Spleen (tissue), 7 donors: ENCODE results near the gene FOS.

Source experiments
- POLR2AphosphoS5 ChIP-seq, 3 donors: sonication (generic); formaldehyde crosslinking; IDR thresholded peaks; one replicate each; pipeline ENCODE4 v1.5.1; 2017; ENCODE audit warnings: antibody characterized with exemption in 3 of 3
- TF ChIP-seq, protein P1 (sequence below), 11 experiments: fragments of 200-600 bp in 7 of 11; fragments of 450-650 bp in 4 of 11; sonication (generic) in 4 of 11; IDR thresholded peaks in 8 of 11; conservative IDR thresholded peaks in 3 of 11; 1 replicate in 7 of 11; 2 replicates in 4 of 11; pipeline versions ENCODE4 v1.4.0 to v1.8.0; 2016 to 2021; ENCODE audit warnings: antibody characterized with exemption in 11 of 11, inconsistent platforms in 4 of 11, mild to moderate bottlenecking in 1 of 11
- donor health status: DM: no; HTN: no; CAD: no; lungs with moderate emphysema.
- donor health status: DM: no; HTN: no; CAD: no.
- donor health status: DM: no; HTN: no; CAD: no.

GRCh38 chr14:75250800-75251199 lies 27.8 kb upstream of the FOS start:
- TF ChIP-seq POLR2AphosphoS5 (IDR thresholded peaks at IDR 0.05) = no peak
- TF ChIP-seq, protein P1, sequence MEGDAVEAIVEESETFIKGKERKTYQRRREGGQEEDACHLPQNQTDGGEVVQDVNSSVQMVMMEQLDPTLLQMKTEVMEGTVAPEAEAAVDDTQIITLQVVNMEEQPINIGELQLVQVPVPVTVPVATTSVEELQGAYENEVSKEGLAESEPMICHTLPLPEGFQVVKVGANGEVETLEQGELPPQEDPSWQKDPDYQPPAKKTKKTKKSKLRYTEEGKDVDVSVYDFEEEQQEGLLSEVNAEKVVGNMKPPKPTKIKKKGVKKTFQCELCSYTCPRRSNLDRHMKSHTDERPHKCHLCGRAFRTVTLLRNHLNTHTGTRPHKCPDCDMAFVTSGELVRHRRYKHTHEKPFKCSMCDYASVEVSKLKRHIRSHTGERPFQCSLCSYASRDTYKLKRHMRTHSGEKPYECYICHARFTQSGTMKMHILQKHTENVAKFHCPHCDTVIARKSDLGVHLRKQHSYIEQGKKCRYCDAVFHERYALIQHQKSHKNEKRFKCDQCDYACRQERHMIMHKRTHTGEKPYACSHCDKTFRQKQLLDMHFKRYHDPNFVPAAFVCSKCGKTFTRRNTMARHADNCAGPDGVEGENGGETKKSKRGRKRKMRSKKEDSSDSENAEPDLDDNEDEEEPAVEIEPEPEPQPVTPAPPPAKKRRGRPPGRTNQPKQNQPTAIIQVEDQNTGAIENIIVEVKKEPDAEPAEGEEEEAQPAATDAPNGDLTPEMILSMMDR (IDR thresholded peaks at IDR 0.05 in 8 of 11, conservative IDR thresholded peaks at IDR 0.05 in 3 of 11) = no peak
